Activated CD4-positive, alpha-beta T cell treated with anti-CD3 and anti-CD28 coated beads, Interleukin-2, Interleukin-6, amounts not matched to agents 100 ng/mL and 50 ng/mL, durations not matched to agents 16 hours and 8 hours (primary cell): ENCODE data around the gene PRPF40A.
A peak's percentile ranks its signal among the peaks of the same experiment; 100 is the strongest.
"Not testable (repeated sequence)": the region's sequence is repeated elsewhere in the genome, so short reads cannot be mapped to it uniquely, and the experiment has no call there.

Experiments used
- DNase-seq: peaks from one replicate; pipeline ENCODE4 v3.0.0-alpha.2; 2020

Gene PRPF40A

DNA sequence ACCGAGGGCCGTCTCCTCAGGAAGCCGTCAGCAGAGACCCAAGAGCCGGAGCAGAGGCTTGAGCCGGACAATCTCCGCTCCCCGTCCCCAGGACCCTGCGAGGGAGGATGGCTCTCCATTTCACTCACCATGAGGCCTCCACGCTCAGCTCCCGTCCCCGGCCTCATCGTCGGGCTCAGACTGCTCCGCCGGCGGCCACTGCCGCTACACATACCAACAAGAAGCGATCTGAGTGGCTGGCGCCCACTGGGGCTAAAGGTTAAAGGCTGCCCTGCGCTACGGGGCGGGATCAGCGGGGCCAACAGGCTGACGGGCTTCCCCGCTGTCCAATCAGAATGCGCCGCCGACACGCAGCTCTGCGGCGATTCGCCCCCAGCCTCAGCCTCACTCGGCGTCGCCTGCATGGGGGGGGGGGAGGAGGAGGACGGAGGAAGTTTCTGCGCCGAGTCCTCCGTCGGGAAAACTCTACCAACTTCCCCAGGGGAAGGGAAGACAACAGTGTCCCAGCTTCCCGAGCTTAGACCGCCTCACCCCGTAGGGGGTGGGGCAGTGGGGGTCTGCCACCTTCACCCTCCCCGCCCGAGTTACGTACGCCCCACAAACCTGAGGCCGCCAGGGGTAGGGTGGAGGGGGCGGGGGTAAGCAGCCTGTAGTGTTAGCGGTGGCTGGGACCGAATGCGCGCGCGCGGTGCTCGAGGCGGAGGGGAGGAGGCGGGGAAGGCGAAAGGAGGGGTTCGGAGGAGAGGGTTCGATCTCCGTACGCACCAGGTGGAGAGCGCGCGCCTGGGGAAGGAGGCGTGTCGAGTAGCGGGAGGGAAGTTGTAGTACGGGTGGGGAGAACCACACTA is at the start of gene PRPF40A:
Gene PRPF40A, minus strand, starts transcription at position 234 of the 848 bp plus-strand sequence. Its CDS starts 22 bp downstream, at position 212.
- peak; percentile 99 for DNase-seq

DNA sequence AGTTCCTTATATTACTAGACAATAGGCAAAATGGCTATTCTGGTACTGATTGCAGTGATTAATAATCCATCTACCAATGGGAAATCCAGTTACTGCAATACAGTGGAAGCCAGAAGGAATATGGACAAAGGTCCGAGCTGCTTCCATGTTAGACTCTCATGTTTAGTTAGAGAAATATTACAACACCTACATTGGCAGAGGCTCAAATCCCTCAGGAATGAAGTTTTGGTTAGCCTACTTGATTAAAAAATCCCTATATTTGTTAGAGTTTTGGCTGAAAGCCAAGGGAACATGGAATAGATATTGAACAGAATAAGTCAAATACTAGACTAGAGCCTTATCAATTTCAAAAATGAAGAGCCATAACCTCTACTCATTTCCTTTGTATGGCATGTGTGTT is 49.7 kb upstream of the PRPF40A start:
- no peak for DNase-seq

GRCh38 chr2:152763651-152764050 is 46.4 kb upstream of the PRPF40A start:
- DNase-seq, result no peak

- DNase-seq, result not testable (repeated sequence)
These were observed 45.9 kb upstream of the PRPF40A start for GRCh38 chr2:152763208-152763607.

DNA sequence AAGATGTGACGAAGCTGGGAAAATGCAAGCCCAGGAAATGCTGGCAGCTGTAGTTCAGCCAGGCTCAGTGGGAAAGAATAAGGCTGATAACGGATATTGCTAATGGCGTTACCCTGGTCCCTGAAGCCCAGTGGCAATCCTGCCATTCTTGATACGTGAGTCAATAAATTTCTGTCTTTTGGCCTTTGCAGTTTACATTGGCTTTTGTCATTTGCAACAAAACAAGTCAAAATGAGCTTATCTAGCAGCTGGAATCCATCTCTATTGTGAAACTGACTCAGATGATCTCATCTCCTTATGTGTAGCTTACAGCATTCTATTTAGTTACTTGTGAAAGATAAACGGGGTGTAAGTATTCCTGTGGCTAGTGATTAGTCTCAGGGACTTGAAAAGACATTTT is 44.9 kb upstream of the PRPF40A start:
- DNase-seq, result no peak

- DNase-seq, result no peak
These were observed 44.0 kb upstream of the PRPF40A start for GRCh38 chr2:152761214-152761613.

- DNase-seq, result no peak
These were observed 42.2 kb upstream of the PRPF40A start for GRCh38 chr2:152759290-152760072.

GRCh38 chr2:152755029-152755428 is 37.8 kb upstream of the PRPF40A start:
- no peak for DNase-seq

- not testable (repeated sequence) for DNase-seq
These were observed 30.5 kb upstream of the PRPF40A start for GRCh38 chr2:152747751-152748150.

DNA sequence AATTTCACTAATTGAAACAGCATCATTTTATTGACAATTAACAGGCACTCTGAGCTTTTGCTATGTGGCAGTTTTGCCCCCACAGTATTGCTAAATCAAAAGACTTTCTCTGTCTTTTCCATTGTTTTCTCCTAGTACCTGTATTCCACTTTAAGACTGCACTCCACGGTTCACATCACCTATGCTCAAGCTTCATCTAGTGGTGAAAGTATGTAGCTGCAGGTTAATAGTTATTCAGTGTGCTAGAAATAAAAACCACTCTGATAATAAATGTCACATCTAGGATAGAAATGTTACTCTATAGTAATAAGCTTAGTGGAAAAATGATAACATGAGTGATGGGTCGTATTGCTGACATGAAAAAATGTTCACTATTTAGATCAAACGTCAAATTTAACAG is 25.7 kb upstream of the PRPF40A start:
- no peak for DNase-seq

GRCh38 chr2:152740743-152741328 is 23.6 kb upstream of the PRPF40A start:
- peak; percentile 57 for DNase-seq

GRCh38 chr2:152739705-152740104 is 22.4 kb upstream of the PRPF40A start:
- not testable (repeated sequence) for DNase-seq

DNA sequence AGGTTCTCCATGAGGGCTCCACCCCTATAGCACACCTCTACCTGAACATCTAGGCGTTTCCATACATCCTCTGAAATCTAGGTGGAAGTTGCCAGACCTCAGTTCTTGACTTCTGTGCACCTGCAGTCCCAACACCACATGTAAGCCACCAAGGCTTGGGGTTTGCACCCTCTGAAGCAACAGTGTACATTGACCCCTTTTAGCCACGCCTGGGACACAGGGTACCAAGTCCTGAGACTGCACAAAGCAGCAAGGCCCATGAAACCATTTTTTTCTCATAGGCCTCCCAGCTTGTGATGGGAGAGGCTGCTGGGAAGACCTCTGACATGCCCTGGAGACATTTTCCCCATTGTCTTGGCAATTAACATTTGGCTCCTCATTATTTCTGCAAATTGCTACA is 21.2 kb upstream of the PRPF40A start:
- DNase-seq, result no peak

DNA sequence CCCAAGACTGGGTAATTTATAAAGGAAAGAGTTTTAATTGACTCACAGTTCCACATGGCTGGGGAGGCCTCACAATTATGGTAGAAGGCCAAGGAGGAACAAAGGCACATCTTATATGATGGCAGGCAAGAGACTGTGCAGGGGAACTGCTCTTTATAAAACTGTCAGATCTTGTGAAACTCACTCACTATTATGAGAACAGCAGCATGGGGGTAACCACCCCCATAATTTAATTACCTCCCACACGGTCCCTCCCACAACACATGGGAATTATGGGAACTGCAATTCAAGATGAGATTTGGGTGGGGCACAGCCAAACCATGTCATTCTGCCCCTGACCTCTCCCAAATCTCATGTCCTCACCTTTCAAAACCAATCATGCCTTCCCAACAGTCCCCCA is 20.2 kb upstream of the PRPF40A start:
- DNase-seq, result not testable (repeated sequence)

DNA sequence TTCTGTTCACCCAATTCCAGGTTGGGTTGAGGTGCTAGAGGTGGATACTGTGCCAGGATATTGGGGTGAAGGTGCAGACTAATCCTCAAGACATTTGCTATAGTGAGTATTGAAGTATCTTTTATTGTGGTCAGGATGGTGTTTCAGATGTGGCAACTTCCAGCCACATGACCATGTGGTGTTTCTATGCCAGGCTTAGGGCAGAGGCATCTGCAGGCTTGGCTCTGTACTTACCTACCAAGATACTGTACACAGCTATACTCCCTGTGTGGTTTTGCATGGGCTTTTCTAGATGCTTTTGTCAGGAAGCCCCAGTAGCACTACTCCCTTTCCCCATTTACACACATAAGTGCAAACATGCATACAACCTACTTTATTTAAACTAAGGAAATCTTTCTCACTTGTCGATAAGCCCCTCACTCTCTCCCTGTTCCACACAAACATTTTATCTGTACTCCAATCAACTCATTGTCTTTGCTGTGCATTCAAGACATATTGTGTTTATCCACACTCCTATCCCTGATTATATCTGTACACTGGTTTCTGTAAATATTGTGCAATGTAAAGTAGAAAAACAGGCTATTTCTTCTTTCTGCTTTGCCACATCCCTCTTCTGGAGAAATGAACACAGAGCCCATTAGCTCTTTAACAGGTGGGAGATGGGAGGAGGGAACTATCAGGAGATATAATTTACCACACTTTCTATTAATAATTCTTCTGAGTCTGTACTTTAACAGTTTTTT is 13.5 kb upstream of the PRPF40A start:
- peak; percentile 48 for DNase-seq

- no peak for DNase-seq
These were observed 12.6 kb upstream of the PRPF40A start for GRCh38 chr2:152729844-152730243.

GRCh38 chr2:152723918-152724317 is 6.7 kb upstream of the PRPF40A start:
- no peak for DNase-seq

DNA sequence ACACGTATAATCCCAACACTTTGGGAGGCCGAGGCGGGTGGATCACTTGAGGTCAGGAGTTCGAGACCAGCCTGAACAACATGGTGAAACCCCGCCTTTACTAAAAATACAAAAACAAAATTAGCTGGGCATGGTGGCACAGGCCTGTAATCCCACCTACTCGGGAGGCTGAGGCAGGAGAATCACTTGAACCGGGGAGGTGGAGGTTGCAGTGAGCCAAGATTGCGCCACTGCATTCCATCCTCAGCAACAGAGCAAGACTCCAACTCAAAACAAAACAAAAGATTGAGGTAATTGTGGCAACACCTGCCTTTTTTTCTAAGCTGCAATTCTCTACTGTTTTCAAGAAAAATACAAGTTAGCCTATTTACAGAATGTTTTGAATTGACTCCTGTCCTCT is 5.4 kb upstream of the PRPF40A start:
- not testable (repeated sequence) for DNase-seq

GRCh38 chr2:152720794-152721193 is 3.5 kb upstream of the PRPF40A start:
- DNase-seq, result no peak

DNA sequence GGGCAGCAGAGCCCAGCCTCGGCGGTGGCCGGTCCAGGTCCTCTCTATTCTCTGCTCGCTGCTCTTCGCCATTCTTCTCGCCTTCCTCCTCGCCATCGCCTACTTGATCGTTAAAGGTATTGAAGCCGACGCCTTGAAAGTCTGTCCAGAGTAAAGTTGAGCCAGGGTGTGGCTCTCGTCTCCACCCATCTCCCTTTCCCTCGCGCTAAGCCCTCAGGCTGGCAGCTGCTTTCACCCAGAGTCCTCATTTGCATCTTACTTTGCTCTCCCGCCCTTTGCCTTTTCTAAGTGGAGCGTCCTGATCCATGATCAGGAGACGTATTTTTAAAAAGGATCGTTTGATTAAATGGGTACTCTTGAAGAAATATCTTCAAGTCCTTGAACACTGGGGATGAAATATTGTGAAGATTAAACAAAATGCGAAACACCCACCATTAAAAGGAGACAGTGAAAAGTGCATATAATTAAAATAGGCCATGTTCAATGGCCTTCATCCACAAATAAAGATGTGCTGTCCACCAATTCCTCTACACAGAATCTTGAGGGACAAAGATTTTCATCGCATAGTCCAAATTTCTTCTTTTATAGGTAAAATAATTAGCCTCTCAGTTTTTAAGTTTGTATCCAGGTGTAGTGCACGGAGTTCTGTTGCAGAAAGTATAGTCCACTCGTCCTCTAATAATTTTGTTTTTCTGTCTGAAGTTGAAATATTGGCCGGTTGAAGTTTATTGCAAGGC is 1.8 kb upstream of the PRPF40A start:
- DNase-seq, result peak; percentile 72

DNA sequence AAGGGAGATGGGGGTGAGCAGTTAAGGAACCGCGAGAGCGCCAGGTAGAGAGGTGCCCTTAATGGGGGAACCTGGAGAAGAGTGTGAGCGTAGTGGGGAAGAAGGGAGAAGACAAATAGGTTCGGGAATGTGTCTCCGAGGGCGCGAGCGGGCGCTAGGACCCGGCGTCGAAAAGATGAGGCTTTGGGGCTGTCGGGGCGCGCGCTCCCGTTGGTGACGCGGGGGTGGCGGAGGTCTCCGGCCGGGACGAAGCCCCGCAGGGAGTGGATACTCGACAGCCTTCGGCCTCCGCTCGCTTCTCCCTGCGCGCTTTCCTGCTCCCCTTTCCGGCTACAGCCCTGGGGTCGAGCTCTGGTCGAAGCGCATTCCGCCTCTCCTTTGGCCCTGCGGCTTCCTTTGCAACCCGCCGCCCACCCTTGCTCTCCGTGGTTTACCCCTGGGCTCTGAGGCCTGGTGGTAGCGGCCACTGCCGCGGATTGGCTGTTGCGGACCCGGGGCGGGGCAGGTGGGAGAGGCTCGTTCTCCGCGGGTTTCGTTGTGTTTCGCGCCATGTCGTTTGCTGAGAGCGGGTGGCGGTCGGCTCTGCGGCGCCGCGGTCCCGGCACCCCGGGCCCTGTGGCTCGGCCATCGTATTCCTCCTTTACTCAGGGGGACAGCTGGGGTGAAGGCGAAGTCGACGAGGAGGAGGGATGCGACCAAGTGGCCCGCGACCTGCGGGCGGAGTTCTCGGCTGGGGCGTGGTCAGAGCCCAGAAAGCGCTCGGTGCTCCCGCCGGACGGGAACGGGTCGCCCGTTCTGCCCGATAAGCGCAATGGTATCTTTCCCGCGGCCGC is 1.0 kb upstream of the PRPF40A start, which contains the start of gene ARL6IP6:
Gene ARL6IP6, plus strand, starts transcription at position 545 of the 833 bp plus-strand sequence. Its CDS starts 5 bp downstream, at position 550.
- DNase-seq, result peak; percentile 95
